Heart left ventricle (tissue), 16 donors: ENCODE measurements around the gene LPP. TPM values are rescaled to one million over a fixed set of nuclear protein-coding genes. Genes with fewer than 3 reads are reported as not detected.
A peak's percentile ranks its signal among the peaks of the same experiment; 100 is the strongest.

Experiments
- ATAC-seq, 4 donors: fragments of 200-7000 bp; cut with Tn5 transposase; one replicate each; pipeline ENCODE4 v1.9.1; 2020 to 2022; ENCODE audit warnings: moderate library complexity in 4 of 4, mild to moderate bottlenecking in 3 of 4, moderate number of reproducible peaks in 1 of 4
- DNase-seq, 5 donors: peaks; one replicate each; pipeline ENCODE4 v3.0.0-alpha.2; 2020
- H3K27ac ChIP-seq, 12 donors: fragments of 200-600 bp; sonication (generic) in 4 of 12; one replicate each; pipeline versions ENCODE4 v1.5.0 to v1.8.0; 2016 to 2022; ENCODE audit warnings: mild to moderate bottlenecking in 2 of 12
- H3K27me3 ChIP-seq, 9 donors: fragments of 200-600 bp; sonication (generic) in 2 of 9; one replicate each; pipeline versions ENCODE4 v1.5.1 to v1.8.0; 2016 to 2022; ENCODE audit warnings: mild to moderate bottlenecking in 3 of 9
- H3K36me3 ChIP-seq, 9 donors: fragments of 200-600 bp; sonication (generic) in 2 of 9; one replicate each; pipeline versions ENCODE4 v1.5.0 to v1.8.0; 2018 to 2022; ENCODE audit warnings: mild to moderate bottlenecking in 2 of 9
- H3K4me1 ChIP-seq, 12 donors: fragments of 200-600 bp; sonication (generic) in 4 of 12; one replicate each; pipeline versions ENCODE4 v1.5.0 to v1.8.0; 2016 to 2022; ENCODE audit warnings: mild to moderate bottlenecking in 3 of 12
- H3K4me3 ChIP-seq, 12 donors: fragments of 200-600 bp; sonication (generic) in 4 of 12; one replicate each; pipeline versions ENCODE4 v1.5.0 to v1.8.0; 2017 to 2022; ENCODE audit warnings: mild to moderate bottlenecking in 9 of 12, moderate library complexity in 4 of 12
- H3K9me3 ChIP-seq, 12 donors: fragments of 200-600 bp; sonication (generic) in 4 of 12; one replicate each; pipeline versions ENCODE4 v1.5.0 to v1.8.0; 2016 to 2022; ENCODE audit warnings: mild to moderate bottlenecking in 1 of 12
- CTCF ChIP-seq, 12 donors: fragments of 200-600 bp; sonication (generic) in 4 of 12; IDR thresholded peaks; one replicate each; pipeline versions ENCODE4 v1.5.0 to v1.8.0; 2018 to 2022; ENCODE audit warnings: antibody characterized with exemption in 12 of 12, mild to moderate bottlenecking in 5 of 12
- POLR2A ChIP-seq, 2 donors: fragments of 450-650 bp; IDR thresholded peaks; one replicate each; pipeline ENCODE4 v1.6.1; 2017; ENCODE audit warnings: antibody characterized with exemption in 2 of 2, mild to moderate bottlenecking in 2 of 2, moderate library complexity in 2 of 2
- WGBS, 4 donors: extraction: QIAGEN DNeasy Blood & Tissue Kit in 2 of 4; methylation state at CpG; one replicate each; pipeline versions ENCODE4 v1.1.5 to v1.1.7; 2013 to 2018; 5-methylcytosine and 5-hydroxymethylcytosine counted together
- intact Hi-C, 10 donors: fragments of 100-400 bp; cut with DNase I; formaldehyde crosslinking; loops; one replicate each; pipeline versions ENCODE4 v1.11.1 to v1.14.2; 2022
- polyA plus RNA-seq, 2 donors: library from polyadenylated mRNA; stranded (reverse); fragments of 200-250 nt; gene quantifications; one replicate each; pipeline ENCODE4 v1.2.3, GENCODE V29; 2013
- total RNA-seq, 9 donors: library from RNA; depleted of rRNA in 2 of 9; stranded (reverse); fragments of >200 nt in 2 of 9; fragmentation: NEBNext Ultra II Directional in 3 of 9; extraction: Animal tissue kit (Norgen Biotek cat#: 25700) in 3 of 9; gene quantifications; one replicate each; pipeline versions ENCODE4 v1.1.0 to v1.2.4, GENCODE V29; 2016 to 2023
- donor health status: ischemic (EF 13 %, LVEDD 7.1; RV severe dilation, severe dysfunction).
- donor health status: healthy with polysubstance abuse.
- donor health status: DM: no; HTN: yes; CAD: no.
- donor health status: DM: no; HTN: no; CAD: no.
- donor health status: ischemic (EF 25% LVEDD 6.9; RV normal size, moderate dysfunction).
- donor health status: ischemic (EF 25% LVEDD 5.7; RV mildly dilated, moderate dysfunction).
- donor health status: healthy.
- donor health status: DM: yes; HTN: yes; CAD: no.
- donor health status: ischemic (EF 35%, LVEDD 5.7; RV mildly dilated, moderate dysfunction).
- donor health status: nonischemic (EF 11% LVEDD 7.7; RV severe dilation, severe dysfunction).
- donor health status: DM: yes; HTN: yes; CAD: no.
- donor health status: PGD.
- donor health status: ischemic (EF 29% LVEDD 5.4; RV normal size, mild dysfunction).
- donor health status: nonischemic (EF 23%, LVEDD 6.1; RV moderate dilation, normal function).

LPP gene
- total and polyA plus RNA-seq, 11 donors = 9.2 to 178 (median 100) TPM

GRCh38 chr3:188327433-188327832 lies 173.5 kb downstream of the LPP start:
- ATAC-seq = peak in 2 of 4 donors; percentile 20 to 32
- no peaks in the 10 kb centered on the region for H3K27me3 ChIP-seq
- TF ChIP-seq POLR2A (IDR thresholded peaks at IDR 0.05) (no peak), CTCF (IDR thresholded peaks at IDR 0.05) (no peak)
- no peaks in the 10 kb centered on the region for H3K9me3 ChIP-seq
- intact Hi-C loops = no loop called here
- 55 to 58% (median 56%) methylated on average over 2 of the region's 2 CpGs for WGBS, 4 donors
- peak overlapping the region; percentile 9 to 83 (median 66) for H3K27ac ChIP-seq
- no peak for DNase-seq
- H3K36me3 ChIP-seq = no peaks in the 10 kb centered on the region
- no peak overlapping the region for H3K4me3 ChIP-seq
- H3K4me1 ChIP-seq = peaks cover 0 to 45% (median 24%) of the 10 kb centered on the region in 12 donors

- WGBS, 4 donors = 85 to 93% (median 88%) methylated on average over 2 of the region's 2 CpGs
- H3K27ac ChIP-seq = no peak overlapping the region
- H3K36me3 ChIP-seq = no peaks in the 10 kb centered on the region
- H3K27me3 ChIP-seq = no peaks in the 10 kb centered on the region
- DNase-seq (no peak), ATAC-seq (no peak)
- TF ChIP-seq CTCF (IDR thresholded peaks at IDR 0.05) = no peak
- no peak for TF ChIP-seq POLR2A (IDR thresholded peaks at IDR 0.05)
- H3K9me3 ChIP-seq = peaks cover 0 to 5% (median 0%) of the 10 kb centered on the region in 12 donors
- peaks cover 0 to 45% (median 26%) of the 10 kb centered on the region in 12 donors for H3K4me1 ChIP-seq
- intact Hi-C loops = no loop called here
- H3K4me3 ChIP-seq = no peak overlapping the region
These were observed 176.2 kb downstream of the LPP start for GRCh38 chr3:188330138-188330537.

- no peaks in the 10 kb centered on the region for H3K36me3 ChIP-seq
- TF ChIP-seq CTCF (IDR thresholded peaks at IDR 0.05) = no peak
- peaks cover 0 to 40% (median 22%) of the 10 kb centered on the region in 12 donors for H3K4me1 ChIP-seq
- WGBS, 4 donors = 96 to 100% (median 99%) methylated on average over 1 of the region's 1 CpG
- no peak overlapping the region for H3K4me3 ChIP-seq
- ATAC-seq = no peak
- peaks cover 0 to 13% (median 0%) of the 10 kb centered on the region in 12 donors for H3K9me3 ChIP-seq
- intact Hi-C loops = no loop called here
- no peak overlapping the region for H3K27ac ChIP-seq
- DNase-seq = no peak
- H3K27me3 ChIP-seq = no peaks in the 10 kb centered on the region
These were observed 177.2 kb downstream of the LPP start for GRCh38 chr3:188331166-188331565.

GRCh38 chr3:188332085-188332484 lies 178.1 kb downstream of the LPP start:
- Histone ChIP-seq H3K9me3 (peaks cover 0 to 13% (median 0%) of the 10 kb centered on the region in 12 donors), H3K4me1 (peaks cover 0 to 32% (median 14%) of the 10 kb centered on the region in 12 donors), H3K27ac (no peak overlapping the region), H3K27me3 (no peaks in the 10 kb centered on the region), H3K36me3 (no peaks in the 10 kb centered on the region), H3K4me3 (no peak overlapping the region)
- DNase-seq (no peak), ATAC-seq (no peak)
- TF ChIP-seq CTCF (IDR thresholded peaks at IDR 0.05) = no peak
- TF ChIP-seq POLR2A (IDR thresholded peaks at IDR 0.05) = no peak
- WGBS, 4 donors = 92 to 96% (median 95%) methylated on average over 3 of the region's 3 CpGs
- intact Hi-C loops = no loop called here
